Stimulated activated CD8-positive, alpha-beta memory T cell treated with anti-CD3 and anti-CD28 coated beads, Interleukin-4, amount 100 ng/mL, for 24 hours (primary cell): Measurements from ENCODE around the gene SLC25A26.
"Not testable (repeated sequence)": the region's sequence is repeated elsewhere in the genome, so short reads cannot be mapped to it uniquely, and the experiment has no call there.

Source experiments
- DNase-seq: peaks from one replicate; pipeline ENCODE4 v3.0.0-alpha.2; 2020; ENCODE audit warnings: low read depth

The SLC25A26 gene

GRCh38 chr3:66270288-66270687, 49.5 kb downstream of the SLC25A26 start:
- no peak for DNase-seq

- DNase-seq = no peak
Measured at GRCh38 chr3:66270701-66271100, 49.9 kb downstream of the SLC25A26 start.

- no peak for DNase-seq
Measured at GRCh38 chr3:66271231-66271630, 50.4 kb downstream of the SLC25A26 start.

GRCh38 chr3:66272016-66272415, 51.2 kb downstream of the SLC25A26 start:
- DNase-seq = no peak

GRCh38 chr3:66274837-66275236, 54.0 kb downstream of the SLC25A26 start:
- DNase-seq = not testable (repeated sequence)

- DNase-seq = peak; percentile 14
Measured at GRCh38 chr3:66276705-66277274, 56.0 kb downstream of the SLC25A26 start.

GRCh38 chr3:66279168-66279567, 58.4 kb downstream of the SLC25A26 start:
- no peak for DNase-seq

- DNase-seq = no peak
Measured at GRCh38 chr3:66280304-66280703, 59.5 kb downstream of the SLC25A26 start.

- not testable (repeated sequence) for DNase-seq
Measured at GRCh38 chr3:66291922-66292321, 71.1 kb downstream of the SLC25A26 start.

- DNase-seq = no peak
Measured at GRCh38 chr3:66297260-66297873, 76.6 kb downstream of the SLC25A26 start.

- DNase-seq = no peak
Measured at GRCh38 chr3:66297900-66298299, 77.1 kb downstream of the SLC25A26 start.

GRCh38 chr3:66298591-66298990, 77.8 kb downstream of the SLC25A26 start:
- DNase-seq = no peak

- not testable (repeated sequence) for DNase-seq
Measured at GRCh38 chr3:66299085-66299484, 78.3 kb downstream of the SLC25A26 start.

GRCh38 chr3:66299891-66300290, 79.1 kb downstream of the SLC25A26 start:
- DNase-seq = no peak

- no peak for DNase-seq
Measured at GRCh38 chr3:66302288-66302687, 81.5 kb downstream of the SLC25A26 start.

- DNase-seq = no peak
Measured at GRCh38 chr3:66303491-66303901, 82.7 kb downstream of the SLC25A26 start.

GRCh38 chr3:66304293-66304692, 83.5 kb downstream of the SLC25A26 start:
- DNase-seq = no peak

GRCh38 chr3:66306086-66306485, 85.3 kb downstream of the SLC25A26 start:
- DNase-seq = not testable (repeated sequence)

GRCh38 chr3:66306991-66307390, 86.2 kb downstream of the SLC25A26 start:
- not testable (repeated sequence) for DNase-seq

GRCh38 chr3:66312039-66312438, 91.2 kb downstream of the SLC25A26 start:
- no peak for DNase-seq

- no peak for DNase-seq
Measured at GRCh38 chr3:66314455-66314854, 93.7 kb downstream of the SLC25A26 start.

- no peak for DNase-seq
Measured at GRCh38 chr3:66317750-66318376, 97.1 kb downstream of the SLC25A26 start.

GRCh38 chr3:66320390-66320789, 99.6 kb downstream of the SLC25A26 start:
- no peak for DNase-seq

GRCh38 chr3:66322436-66322835, 101.6 kb downstream of the SLC25A26 start:
- no peak for DNase-seq
